IMR-90 (cell line): ENCODE measurements around the gene MTIF2.

Experiments
- BHLHE40 ChIP-seq: fragments of 150-350 bp; IDR thresholded peaks from 2 replicates; pipeline ENCODE4 v1.6.1; 2016; ENCODE audit warnings: mild to moderate bottlenecking, low read depth, low read length
- CHD1 ChIP-seq: IDR thresholded peaks from 2 replicates; pipeline ENCODE4 v1.6.1; 2012; ENCODE audit warnings: low read depth, low read length, improper control_type of control experiment
- FOS ChIP-seq: fragments of 150-350 bp; IDR thresholded peaks from 2 replicates; pipeline ENCODE4 v1.6.1; 2016; ENCODE audit warnings: low read depth, low read length
- MAFK ChIP-seq: IDR thresholded peaks from 2 replicates; pipeline ENCODE4 v1.6.1; 2012; ENCODE audit warnings: low read depth, low read length, improper control_type of control experiment
- NFE2L2 ChIP-seq: fragments of 150-350 bp; IDR thresholded peaks from 2 replicates; pipeline ENCODE4 v1.6.1; 2016; ENCODE audit warnings: low read depth, mild to moderate bottlenecking, low read length
- POLR2A ChIP-seq: IDR thresholded peaks from 2 replicates; pipeline ENCODE4 v1.6.1; 2012; ENCODE audit warnings: mild to moderate bottlenecking, low read depth, low read length
- RAD21 ChIP-seq: IDR thresholded peaks from 2 replicates; pipeline ENCODE4 v1.6.1; 2012; ENCODE audit warnings: low read length, improper control_type of control experiment
- RCOR1 ChIP-seq: IDR thresholded peaks from 2 replicates; pipeline ENCODE4 v1.6.1; 2012; ENCODE audit warnings: mild to moderate bottlenecking, low read length, improper control_type of control experiment; ENCODE audit not compliant: insufficient replicate concordance
- RFX5 ChIP-seq: IDR thresholded peaks from 2 replicates; pipeline ENCODE4 v1.8.0; 2012; ENCODE audit warnings: low read depth, mild to moderate bottlenecking, low read length, moderate library complexity
- SMC3 ChIP-seq: fragments of 150-350 bp; IDR thresholded peaks from 2 replicates; pipeline ENCODE4 v1.6.1; 2016; ENCODE audit warnings: low read depth, mild to moderate bottlenecking, antibody characterized with exemption, low read length, moderate library complexity
- TF ChIP-seq, protein P1 (sequence below): conservative IDR thresholded peaks from 2 replicates; pipeline ENCODE4 v1.5.1; 2012; ENCODE audit warnings: mild to moderate bottlenecking, low read depth, low read length, improper control_type of control experiment
- TF ChIP-seq, protein P2 (sequence below): fragments of 150-350 bp; IDR thresholded peaks from 2 replicates; pipeline ENCODE4 v1.6.1; 2016; ENCODE audit warnings: low read depth, mild to moderate bottlenecking, low read length, moderate library complexity, borderline replicate concordance

DNA sequence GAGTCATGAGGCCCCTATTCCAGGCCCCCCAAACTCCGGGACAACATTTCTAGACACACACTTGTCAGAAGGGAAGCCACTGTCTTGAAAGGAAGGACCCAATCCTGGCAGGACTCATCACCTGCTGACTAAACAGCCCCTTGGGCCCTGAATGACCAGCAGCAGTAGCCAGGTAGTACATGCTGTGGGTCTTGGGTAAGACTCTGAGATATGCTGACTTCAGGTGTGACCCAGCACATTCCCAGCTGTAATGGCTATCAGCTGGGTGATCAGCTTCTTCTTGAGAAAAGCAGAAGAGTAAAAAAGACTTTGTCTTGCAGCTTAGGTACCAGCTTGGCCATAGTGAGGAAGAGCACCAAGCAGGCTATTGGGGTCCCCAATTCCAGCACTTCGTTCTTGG, 72.5 kb downstream of the MTIF2 start:
- TF ChIP-seq BHLHE40 (no peak), RFX5 (no peak), RAD21 (no peak), CHD1 (no peak), MAFK (no peak), NFE2L2 (no peak), SMC3 (no peak), POLR2A (no peak), RCOR1 (no peak), FOS (no peak)
- TF ChIP-seq, protein P1, sequence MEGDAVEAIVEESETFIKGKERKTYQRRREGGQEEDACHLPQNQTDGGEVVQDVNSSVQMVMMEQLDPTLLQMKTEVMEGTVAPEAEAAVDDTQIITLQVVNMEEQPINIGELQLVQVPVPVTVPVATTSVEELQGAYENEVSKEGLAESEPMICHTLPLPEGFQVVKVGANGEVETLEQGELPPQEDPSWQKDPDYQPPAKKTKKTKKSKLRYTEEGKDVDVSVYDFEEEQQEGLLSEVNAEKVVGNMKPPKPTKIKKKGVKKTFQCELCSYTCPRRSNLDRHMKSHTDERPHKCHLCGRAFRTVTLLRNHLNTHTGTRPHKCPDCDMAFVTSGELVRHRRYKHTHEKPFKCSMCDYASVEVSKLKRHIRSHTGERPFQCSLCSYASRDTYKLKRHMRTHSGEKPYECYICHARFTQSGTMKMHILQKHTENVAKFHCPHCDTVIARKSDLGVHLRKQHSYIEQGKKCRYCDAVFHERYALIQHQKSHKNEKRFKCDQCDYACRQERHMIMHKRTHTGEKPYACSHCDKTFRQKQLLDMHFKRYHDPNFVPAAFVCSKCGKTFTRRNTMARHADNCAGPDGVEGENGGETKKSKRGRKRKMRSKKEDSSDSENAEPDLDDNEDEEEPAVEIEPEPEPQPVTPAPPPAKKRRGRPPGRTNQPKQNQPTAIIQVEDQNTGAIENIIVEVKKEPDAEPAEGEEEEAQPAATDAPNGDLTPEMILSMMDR: no peak
- TF ChIP-seq, protein P2, sequence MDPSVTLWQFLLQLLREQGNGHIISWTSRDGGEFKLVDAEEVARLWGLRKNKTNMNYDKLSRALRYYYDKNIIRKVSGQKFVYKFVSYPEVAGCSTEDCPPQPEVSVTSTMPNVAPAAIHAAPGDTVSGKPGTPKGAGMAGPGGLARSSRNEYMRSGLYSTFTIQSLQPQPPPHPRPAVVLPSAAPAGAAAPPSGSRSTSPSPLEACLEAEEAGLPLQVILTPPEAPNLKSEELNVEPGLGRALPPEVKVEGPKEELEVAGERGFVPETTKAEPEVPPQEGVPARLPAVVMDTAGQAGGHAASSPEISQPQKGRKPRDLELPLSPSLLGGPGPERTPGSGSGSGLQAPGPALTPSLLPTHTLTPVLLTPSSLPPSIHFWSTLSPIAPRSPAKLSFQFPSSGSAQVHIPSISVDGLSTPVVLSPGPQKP: no peak
